Activated CD8-positive, alpha-beta T cell treated with anti-CD3 and anti-CD28 coated beads, Interleukin-2, amount 10 ng/mL, durations not matched to agents 7 days and 5 days (primary cell): ENCODE data around the gene HNRNPAB. TPM values are rescaled to one million over a fixed set of nuclear protein-coding genes. Genes with fewer than 3 reads are reported as not detected.
"Not testable (repeated sequence)": the region's sequence is repeated elsewhere in the genome, so short reads cannot be mapped to it uniquely, and the experiment has no call there.

Experiments
- ATAC-seq: fragments of 150-1000 bp; cut with Tn5 transposase; one replicate; pipeline ENCODE4 v1.10.0; 2021; ENCODE audit warnings: moderate library complexity
- CTCF ChIA-PET: fragments of 350-600 bp; sonication (Branson Sonifier 250); formaldehyde crosslinking; loops from one replicate; lab custom pipeline; 2021; ENCODE audit warnings: antibody characterized with exemption; lab: Charles Lee
- POLR2A ChIA-PET: fragments of 350-600 bp; sonication (Branson Sonifier 250); formaldehyde crosslinking; loops from one replicate; lab custom pipeline; 2021; ENCODE audit warnings: antibody characterized with exemption; lab: Charles Lee
- DNase-seq: peaks from one replicate; pipeline ENCODE4 v3.0.0-alpha.2; 2020
- H3K27ac Mint-ChIP-seq: one replicate; pipeline ENCODE4 v1.8.0; 2021; ENCODE audit warnings: mild to moderate bottlenecking, mixed read lengths
- H3K27me3 Mint-ChIP-seq: one replicate; pipeline ENCODE4 v1.8.0; 2021; ENCODE audit warnings: low read depth, mixed read lengths
- H3K36me3 Mint-ChIP-seq: one replicate; pipeline ENCODE4 v1.8.0; 2021; ENCODE audit warnings: low read depth, mixed read lengths
- H3K4me1 Mint-ChIP-seq: one replicate; pipeline ENCODE4 v1.8.0; 2021; ENCODE audit warnings: low read depth, mixed read lengths
- H3K4me3 Mint-ChIP-seq: one replicate; pipeline ENCODE4 v1.8.0; 2021; ENCODE audit warnings: mild to moderate bottlenecking, mixed read lengths
- H3K9me3 Mint-ChIP-seq: one replicate; pipeline ENCODE4 v1.8.0; 2022; ENCODE audit warnings: mixed read lengths; ENCODE audit not compliant: insufficient read depth
- total RNA-seq, 2 experiments: library from RNA; stranded (reverse); gene quantifications; one replicate each; pipeline ENCODE4 v1.2.3, GENCODE V29; 2021

The HNRNPAB gene
- total RNA-seq, 2 experiments from 2014 or later: 335 to 336 TPM

- POLR2A ChIA-PET: interaction anchor here (0.8 kb wide), 1 partner anchor 12 kb away, joined by 4 read pairs; no protein-coding TSS in a partner anchor
- H3K4me1 Mint-ChIP-seq: peaks cover 47% of the 10 kb centered on the region
- DNase-seq: no peak
- no peak overlapping the region for H3K4me3 Mint-ChIP-seq
- H3K36me3 Mint-ChIP-seq: peaks cover 80% of the 10 kb centered on the region
- no peak for ATAC-seq
- H3K27me3 Mint-ChIP-seq: no peaks in the 10 kb centered on the region
- CTCF ChIA-PET: no interaction called here
- H3K9me3 Mint-ChIP-seq: no peaks in the 10 kb centered on the region
- H3K27ac Mint-ChIP-seq: no peak overlapping the region
Measured at GRCh38 chr5:178224403-178224802, 20.1 kb downstream of the HNRNPAB start.

DNA sequence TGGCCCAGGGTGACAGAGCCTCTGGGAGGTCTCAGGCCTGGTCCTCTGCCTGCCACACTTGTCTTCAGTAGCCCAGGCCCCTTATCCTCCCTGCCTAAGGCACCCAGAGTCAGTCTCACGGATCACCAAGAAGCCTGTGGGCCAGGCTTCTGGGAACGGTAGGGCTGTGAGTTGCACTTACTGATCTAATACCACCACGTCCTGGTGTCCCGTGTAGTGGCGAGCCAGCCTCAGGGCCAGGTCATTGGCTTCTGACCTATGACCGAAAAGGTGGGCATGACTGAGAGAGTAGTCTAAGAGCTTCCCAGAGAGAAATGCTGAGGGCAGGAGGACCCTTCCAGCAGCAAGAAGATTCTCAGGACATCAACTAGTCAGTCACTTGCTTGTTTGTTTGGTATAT, 20.8 kb downstream of the HNRNPAB start:
- ATAC-seq: no peak

DNA sequence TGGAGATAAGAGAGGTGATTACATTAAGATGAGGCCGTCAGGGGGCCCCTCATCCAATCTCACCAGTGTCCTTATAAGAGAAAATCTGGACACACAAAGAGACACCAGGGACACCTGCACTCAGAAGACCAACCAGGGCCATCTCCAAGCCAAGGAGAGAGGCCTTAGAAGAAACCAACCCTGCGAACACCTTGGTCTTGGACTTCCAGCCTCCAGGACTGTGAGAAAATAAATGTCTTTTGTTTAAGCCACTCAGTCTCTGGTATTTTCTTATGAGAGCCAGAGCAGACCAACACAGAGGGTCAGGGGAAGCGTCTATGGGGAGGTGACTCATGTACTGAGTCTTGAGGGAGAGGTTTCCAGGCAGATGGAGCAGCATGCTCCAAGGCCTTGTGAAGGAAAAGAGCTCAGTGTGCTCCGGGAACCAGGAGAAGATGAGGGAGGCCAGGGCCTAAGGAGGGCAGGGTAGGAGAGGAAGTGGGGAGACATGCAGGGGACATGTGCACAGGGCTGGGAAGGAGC, 22.9 kb downstream of the HNRNPAB start:
- ChIA-PET CTCF (no interaction called here), POLR2A (no interaction called here)
- no peak for DNase-seq
- Mint-ChIP-seq H3K27me3 (no peaks in the 10 kb centered on the region), H3K4me3 (no peak overlapping the region), H3K4me1 (peaks cover 58% of the 10 kb centered on the region), H3K36me3 (peaks cover 84% of the 10 kb centered on the region), H3K9me3 (no peaks in the 10 kb centered on the region), H3K27ac (peak overlapping the region; percentile 72)
- ATAC-seq: no peak

More for the DNA sequence above, 20.8 kb downstream of the HNRNPAB start:
- H3K27ac Mint-ChIP-seq: peak overlapping the region; percentile 13
- H3K36me3 Mint-ChIP-seq: peaks cover 82% of the 10 kb centered on the region
- peaks cover 54% of the 10 kb centered on the region for H3K4me1 Mint-ChIP-seq
- DNase-seq: no peak
- POLR2A ChIA-PET: interaction anchor here (0.8 kb wide), 1 partner anchor 12 kb away, joined by 4 read pairs; no protein-coding TSS in a partner anchor
- CTCF ChIA-PET: no interaction called here
- no peaks in the 10 kb centered on the region for H3K27me3 Mint-ChIP-seq
- H3K9me3 Mint-ChIP-seq: no peaks in the 10 kb centered on the region
- no peak overlapping the region for H3K4me3 Mint-ChIP-seq

DNA sequence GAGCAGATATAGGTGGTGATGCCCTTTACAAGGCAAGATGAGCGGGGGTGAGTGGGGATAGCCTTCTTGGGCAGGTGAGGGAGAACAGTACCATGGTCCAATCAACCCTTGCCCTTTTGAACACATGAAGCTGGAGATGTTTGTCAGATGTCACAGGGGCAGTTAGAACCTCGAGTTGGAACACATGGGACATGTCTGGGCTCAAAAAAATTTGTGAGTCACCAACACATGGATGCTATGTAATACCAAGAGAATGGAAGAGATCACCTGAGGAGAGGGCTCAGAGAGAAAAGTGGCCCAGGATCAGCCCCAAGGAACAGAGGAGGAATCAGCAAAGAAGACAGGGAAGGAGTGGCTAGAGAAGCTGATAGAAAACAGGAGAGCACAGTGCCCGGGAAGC, 23.6 kb downstream of the HNRNPAB start:
- POLR2A ChIA-PET: no interaction called here
- peaks cover 59% of the 10 kb centered on the region for H3K4me1 Mint-ChIP-seq

DNA sequence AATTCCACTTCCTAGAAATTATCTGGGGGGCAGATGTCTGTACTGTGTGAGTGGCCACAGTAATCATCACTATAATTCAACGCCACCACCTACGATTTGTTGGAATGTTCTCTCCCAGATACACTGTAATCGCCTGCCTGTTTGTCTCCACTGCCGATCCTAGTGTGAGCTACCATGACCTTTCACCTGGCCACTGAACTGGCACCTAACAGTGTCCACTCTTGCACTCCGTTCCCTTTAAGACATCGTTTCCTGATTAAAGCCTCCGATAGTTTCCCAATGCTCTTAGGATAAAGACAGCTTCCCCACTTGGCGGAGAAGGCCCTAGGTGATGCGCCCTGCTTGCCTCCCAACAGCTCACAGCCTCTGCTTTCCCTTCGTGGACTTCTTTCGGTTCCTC, 24.3 kb downstream of the HNRNPAB start:
- H3K27ac Mint-ChIP-seq: no peak overlapping the region
- H3K36me3 Mint-ChIP-seq: peaks cover 73% of the 10 kb centered on the region
- DNase-seq (no peak), ATAC-seq (no peak)
- peaks cover 63% of the 10 kb centered on the region for H3K4me1 Mint-ChIP-seq
- no peaks in the 10 kb centered on the region for H3K9me3 Mint-ChIP-seq
- ChIA-PET CTCF (no interaction called here), POLR2A (no interaction called here)
- H3K27me3 Mint-ChIP-seq: no peaks in the 10 kb centered on the region
- no peak overlapping the region for H3K4me3 Mint-ChIP-seq

More for the DNA sequence above, 23.6 kb downstream of the HNRNPAB start:
- H3K27me3 Mint-ChIP-seq: no peaks in the 10 kb centered on the region
- CTCF ChIA-PET: no interaction called here
- peaks cover 80% of the 10 kb centered on the region for H3K36me3 Mint-ChIP-seq
- no peak overlapping the region for H3K4me3 Mint-ChIP-seq
- peak overlapping the region; percentile 56 for H3K27ac Mint-ChIP-seq
- no peaks in the 10 kb centered on the region for H3K9me3 Mint-ChIP-seq
- ATAC-seq (no peak), DNase-seq (no peak)

DNA sequence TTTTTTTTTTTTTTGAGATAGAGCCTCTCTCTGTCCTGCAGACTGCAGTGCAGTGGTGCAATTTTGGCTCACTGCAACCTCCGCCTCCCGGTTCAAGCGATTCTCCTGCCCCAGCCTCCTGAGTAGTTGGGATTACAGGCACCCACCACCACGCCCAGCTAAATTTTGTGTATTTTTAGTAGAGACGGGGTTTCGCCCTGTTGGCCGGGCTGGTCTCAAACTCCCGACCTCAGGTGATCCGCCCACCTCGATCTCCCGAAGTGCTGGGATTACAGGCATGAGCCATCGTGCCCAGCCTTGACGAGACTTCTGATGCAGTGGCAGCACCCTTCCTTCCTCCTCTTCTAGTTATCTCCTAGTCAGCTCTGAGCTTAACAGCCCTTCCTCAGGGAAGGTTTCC, 24.8 kb downstream of the HNRNPAB start:
- CTCF ChIA-PET, H3K27me3 Mint-ChIP-seq, ATAC-seq, H3K9me3 Mint-ChIP-seq, POLR2A ChIA-PET, DNase-seq: not testable (repeated sequence)
- Mint-ChIP-seq H3K4me1 (peaks cover 67% of the 10 kb centered on the region), H3K27ac (peak overlapping the region; percentile 72), H3K4me3 (peak overlapping the region; percentile 90), H3K36me3 (peaks cover 68% of the 10 kb centered on the region)

- H3K36me3 Mint-ChIP-seq: peaks cover 64% of the 10 kb centered on the region
- H3K9me3 Mint-ChIP-seq: no peaks in the 10 kb centered on the region
- no peaks in the 10 kb centered on the region for H3K27me3 Mint-ChIP-seq
- no peak for DNase-seq
- ATAC-seq: no peak
- peak overlapping the region; percentile 90 for H3K4me3 Mint-ChIP-seq
- CTCF ChIA-PET: no interaction called here
- POLR2A ChIA-PET: interaction anchor here (1.4 kb wide), 1 partner anchor 25 kb away, joined by 7 read pairs; the partner anchor contains the start of gene HNRNPAB
- peak overlapping the region; percentile 63 for H3K27ac Mint-ChIP-seq
- H3K4me1 Mint-ChIP-seq: peaks cover 75% of the 10 kb centered on the region
Measured at GRCh38 chr5:178229861-178230260, 25.5 kb downstream of the HNRNPAB start.

- DNase-seq: no peak
- peak overlapping the region; percentile 85 for H3K27ac Mint-ChIP-seq
- POLR2A ChIA-PET: interaction anchor here (0.7 to 1.4 kb wide), 5 partner anchors 17 to 27 kb away, joined by 3 to 7 read pairs (median 3); partner anchors contain the start of gene HNRNPAB
- peak overlapping the region; percentile 90 for H3K4me3 Mint-ChIP-seq
- no peaks in the 10 kb centered on the region for H3K27me3 Mint-ChIP-seq
- ATAC-seq: no peak
- H3K4me1 Mint-ChIP-seq: peaks cover 83% of the 10 kb centered on the region
- H3K36me3 Mint-ChIP-seq: peaks cover 55% of the 10 kb centered on the region
- CTCF ChIA-PET: interaction anchor here (0.6 kb wide), 2 partner anchors 9 to 14 kb away, joined by 3 read pairs; no protein-coding TSS in a partner anchor
- no peaks in the 10 kb centered on the region for H3K9me3 Mint-ChIP-seq
Measured at GRCh38 chr5:178230879-178231538, 26.7 kb downstream of the HNRNPAB start.

DNA sequence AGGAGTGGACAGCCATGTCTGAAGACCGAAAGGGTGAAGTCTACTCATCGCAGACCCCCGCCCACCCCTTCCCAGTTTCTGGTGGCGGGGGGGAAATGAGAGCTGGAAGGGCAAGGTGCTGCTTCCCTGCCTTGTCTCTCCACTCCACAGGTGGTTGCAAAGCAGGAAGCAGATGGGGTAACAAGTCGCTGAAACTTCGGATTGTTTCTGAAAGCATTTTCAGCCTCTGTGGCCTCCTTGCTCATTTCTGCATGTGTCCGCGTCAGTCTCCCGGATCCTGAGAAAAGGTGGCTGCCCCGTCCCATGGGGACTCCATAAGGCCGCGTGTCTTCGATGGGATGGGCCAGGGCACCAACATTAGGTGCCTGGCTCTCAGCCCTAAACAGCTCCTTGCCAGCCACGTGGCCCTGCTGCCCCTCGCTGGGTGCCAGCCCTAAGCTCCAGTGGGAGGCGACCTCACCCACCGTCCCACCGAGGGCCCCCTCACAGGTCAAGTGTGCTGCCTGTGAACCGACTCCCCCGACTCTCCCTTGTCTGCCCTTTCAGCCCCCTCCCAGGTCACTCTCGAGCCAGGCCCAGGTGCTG, 27.3 kb downstream of the HNRNPAB start:
- peaks cover 52% of the 10 kb centered on the region for H3K36me3 Mint-ChIP-seq
- H3K27ac Mint-ChIP-seq: peak overlapping the region; percentile 85
- H3K9me3 Mint-ChIP-seq: no peaks in the 10 kb centered on the region
- ATAC-seq (no peak), DNase-seq (no peak)
- H3K27me3 Mint-ChIP-seq: no peaks in the 10 kb centered on the region
- peaks cover 87% of the 10 kb centered on the region for H3K4me1 Mint-ChIP-seq
- CTCF ChIA-PET: no interaction called here
- H3K4me3 Mint-ChIP-seq: peak overlapping the region; percentile 90
- POLR2A ChIA-PET: interaction anchor here (0.7 to 1.2 kb wide), 5 partner anchors 15 to 27 kb away, joined by 3 to 5 read pairs (median 3); partner anchors contain the start of gene HNRNPAB

DNA sequence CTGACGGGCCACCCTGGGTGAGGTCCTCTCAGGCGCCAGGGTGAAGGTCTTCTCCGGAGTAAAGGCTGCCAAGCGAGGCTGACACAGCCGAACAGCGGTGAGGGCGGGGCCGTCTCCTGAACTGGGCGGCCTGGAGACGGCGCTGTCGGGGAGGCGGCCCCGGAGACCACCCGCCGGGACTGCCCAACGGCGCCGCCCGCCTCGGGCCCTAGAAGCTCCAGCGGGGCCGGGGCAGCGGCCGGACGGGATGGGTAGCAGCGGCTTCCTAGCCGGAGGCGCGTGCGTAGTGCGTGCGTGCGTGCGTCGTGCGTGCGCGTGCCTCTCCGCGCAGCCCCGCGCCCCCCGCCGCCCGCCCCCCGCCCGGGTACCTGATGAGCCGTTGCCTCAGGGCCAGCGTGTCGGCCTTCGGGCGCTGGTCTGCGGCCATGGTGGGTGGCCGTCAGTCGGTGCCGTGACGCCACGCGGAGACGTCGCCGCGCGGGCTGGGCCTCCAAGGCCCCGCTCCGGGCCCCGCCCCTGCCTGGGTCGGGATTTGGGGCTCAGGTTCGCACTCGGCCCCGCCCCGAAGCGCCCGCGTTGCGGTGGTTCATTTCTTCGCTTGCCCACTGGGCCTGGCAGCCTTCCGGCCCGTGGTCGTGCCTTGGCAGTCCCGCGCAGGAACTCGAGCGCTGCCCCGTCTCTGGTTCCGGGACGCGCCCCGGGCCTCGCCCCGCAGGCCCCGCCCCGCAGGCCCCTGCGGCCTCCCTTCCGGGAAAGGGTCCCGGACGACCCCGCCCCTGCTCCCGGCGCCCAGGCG, 28.0 kb downstream of the HNRNPAB start, which contains the start of gene PHYKPL:
Gene PHYKPL, minus strand, starts transcription at position 679 of the 796 bp plus-strand sequence. Its CDS starts 252 bp downstream, at position 427.
- Mint-ChIP-seq H3K4me3 (peak within 1 kb of the TSS; percentile 90), H3K9me3 (no peaks in the 10 kb centered on the region), H3K36me3 (peaks cover 45% of the 10 kb centered on the region), H3K4me1 (peaks cover 87% of the 10 kb centered on the region), H3K27me3 (no peaks in the 10 kb centered on the region), H3K27ac (peak within 1 kb of the TSS; percentile 85)
- ATAC-seq (peak; percentile 70), DNase-seq (peak; percentile 81)
- POLR2A ChIA-PET: interaction anchor here (0.7 to 1.2 kb wide), 5 partner anchors 9 to 28 kb away, joined by 3 to 5 read pairs (median 3); partner anchors contain the start of gene HNRNPAB
- CTCF ChIA-PET: interaction anchor here (0.6 to 0.9 kb wide), 2 partner anchors 8 to 16 kb away, joined by 3 read pairs; no protein-coding TSS in a partner anchor

- ChIA-PET POLR2A (interaction anchor here (0.7 kb wide), 1 partner anchor 9 kb away, joined by 4 read pairs; no protein-coding TSS in a partner anchor), CTCF (interaction anchor here (0.9 kb wide), 1 partner anchor 8 kb away, joined by 3 read pairs; no protein-coding TSS in a partner anchor)
- no peaks in the 10 kb centered on the region for H3K9me3 Mint-ChIP-seq
Measured at GRCh38 chr5:178232920-178233429, 28.6 kb downstream of the HNRNPAB start.

More at GRCh38 chr5:178232920-178233429, 28.6 kb downstream of the HNRNPAB start:
- peaks cover 38% of the 10 kb centered on the region for H3K36me3 Mint-ChIP-seq
- peak overlapping the region; percentile 83 for H3K27ac Mint-ChIP-seq
- DNase-seq: no peak
- H3K4me1 Mint-ChIP-seq: peaks cover 87% of the 10 kb centered on the region
- no peak for ATAC-seq
- H3K4me3 Mint-ChIP-seq: peak overlapping the region; percentile 57
- H3K27me3 Mint-ChIP-seq: no peaks in the 10 kb centered on the region
